ENCODE measurements around the gene SDR42E1.
A peak's percentile ranks its signal among the peaks of the same experiment; 100 is the strongest.
"Not testable (repeated sequence)": the region's sequence is repeated elsewhere in the genome, so short reads cannot be mapped to it uniquely, and the experiment has no call there.

Gene SDR42E1

GRCh38 chr16:81977335-81977942 is 33.8 kb downstream of the SDR42E1 start:
- not testable (repeated sequence) for H3K4me1 ChIP-seq (ENCODE audit: control insufficient read depth, insufficient read depth, low read length, unreplicated experiment); H3K4me3 ChIP-seq (ENCODE audit: low read depth, low read length); H3K79me2 ChIP-seq (ENCODE audit: control insufficient read depth, insufficient read depth, low read length, unreplicated experiment); H3K36me3 ChIP-seq (ENCODE audit: insufficient read depth, low read length); H2AFZ ChIP-seq (ENCODE audit: low read length, unreplicated experiment); H3K27ac ChIP-seq (ENCODE audit: low read depth, low read length)
- peaks cover 18% of the 10 kb centered on the region for H3K27me3 ChIP-seq (ENCODE audit: insufficient read depth, low read length)

- no peaks in the 10 kb centered on the region for H3K36me3 ChIP-seq (ENCODE audit: insufficient read depth, low read length)
- H3K27ac ChIP-seq (ENCODE audit: low read depth, low read length) = no peak overlapping the region
- no peak overlapping the region for H2AFZ ChIP-seq (ENCODE audit: low read length, unreplicated experiment)
- peaks cover 24% of the 10 kb centered on the region for H3K27me3 ChIP-seq (ENCODE audit: insufficient read depth, low read length)
- no peak overlapping the region for H3K4me3 ChIP-seq (ENCODE audit: low read depth, low read length)
- H3K79me2 ChIP-seq (ENCODE audit: control insufficient read depth, insufficient read depth, low read length, unreplicated experiment) = no peaks in the 10 kb centered on the region
- H3K4me1 ChIP-seq (ENCODE audit: control insufficient read depth, insufficient read depth, low read length, unreplicated experiment) = no peaks in the 10 kb centered on the region
Observed at GRCh38 chr16:81975637-81976036, 35.6 kb downstream of the SDR42E1 start.

- H3K36me3 ChIP-seq (ENCODE audit: insufficient read depth, low read length) = no peaks in the 10 kb centered on the region
- no peak overlapping the region for H3K4me3 ChIP-seq (ENCODE audit: low read depth, low read length)
- no peaks in the 10 kb centered on the region for H3K79me2 ChIP-seq (ENCODE audit: control insufficient read depth, insufficient read depth, low read length, unreplicated experiment)
- H2AFZ ChIP-seq (ENCODE audit: low read length, unreplicated experiment) = no peak overlapping the region
- H3K27ac ChIP-seq (ENCODE audit: low read depth, low read length) = no peak overlapping the region
- peaks cover 30% of the 10 kb centered on the region for H3K27me3 ChIP-seq (ENCODE audit: insufficient read depth, low read length)
- H3K4me1 ChIP-seq (ENCODE audit: control insufficient read depth, insufficient read depth, low read length, unreplicated experiment) = no peaks in the 10 kb centered on the region
Observed at GRCh38 chr16:81973737-81974136, 37.5 kb downstream of the SDR42E1 start.

GRCh38 chr16:81971853-81972252 is 39.4 kb downstream of the SDR42E1 start:
- Histone ChIP-seq H3K4me3 (ENCODE audit: low read depth, low read length) (no peak overlapping the region), H3K79me2 (ENCODE audit: control insufficient read depth, insufficient read depth, low read length, unreplicated experiment) (no peaks in the 10 kb centered on the region), H3K27ac (ENCODE audit: low read depth, low read length) (no peak overlapping the region), H3K27me3 (ENCODE audit: insufficient read depth, low read length) (peaks cover 43% of the 10 kb centered on the region), H3K4me1 (ENCODE audit: control insufficient read depth, insufficient read depth, low read length, unreplicated experiment) (no peaks in the 10 kb centered on the region), H2AFZ (ENCODE audit: low read length, unreplicated experiment) (no peak overlapping the region), H3K36me3 (ENCODE audit: insufficient read depth, low read length) (no peaks in the 10 kb centered on the region)

GRCh38 chr16:81967358-81967757 is 43.9 kb downstream of the SDR42E1 start:
- peaks cover 32% of the 10 kb centered on the region for H3K27me3 ChIP-seq (ENCODE audit: insufficient read depth, low read length)
- H3K36me3 ChIP-seq (ENCODE audit: insufficient read depth, low read length) = no peaks in the 10 kb centered on the region
- H3K27ac ChIP-seq (ENCODE audit: low read depth, low read length) = no peak overlapping the region
- no peaks in the 10 kb centered on the region for H3K4me1 ChIP-seq (ENCODE audit: control insufficient read depth, insufficient read depth, low read length, unreplicated experiment)
- H3K79me2 ChIP-seq (ENCODE audit: control insufficient read depth, insufficient read depth, low read length, unreplicated experiment) = no peaks in the 10 kb centered on the region
- no peak overlapping the region for H3K4me3 ChIP-seq (ENCODE audit: low read depth, low read length)
- H2AFZ ChIP-seq (ENCODE audit: low read length, unreplicated experiment) = no peak overlapping the region

GRCh38 chr16:81964808-81965207 is 46.5 kb downstream of the SDR42E1 start:
- Histone ChIP-seq H3K36me3 (ENCODE audit: insufficient read depth, low read length) (no peaks in the 10 kb centered on the region), H3K79me2 (ENCODE audit: control insufficient read depth, insufficient read depth, low read length, unreplicated experiment) (no peaks in the 10 kb centered on the region), H3K27me3 (ENCODE audit: insufficient read depth, low read length) (peaks cover 27% of the 10 kb centered on the region), H2AFZ (ENCODE audit: low read length, unreplicated experiment) (no peak overlapping the region), H3K27ac (ENCODE audit: low read depth, low read length) (no peak overlapping the region), H3K4me3 (ENCODE audit: low read depth, low read length) (no peak overlapping the region), H3K4me1 (ENCODE audit: control insufficient read depth, insufficient read depth, low read length, unreplicated experiment) (no peaks in the 10 kb centered on the region)

GRCh38 chr16:81956213-81956948 is 54.9 kb downstream of the SDR42E1 start:
- Histone ChIP-seq H3K27ac (ENCODE audit: low read depth, low read length) (no peak overlapping the region), H3K4me1 (ENCODE audit: control insufficient read depth, insufficient read depth, low read length, unreplicated experiment) (no peaks in the 10 kb centered on the region), H3K27me3 (ENCODE audit: insufficient read depth, low read length) (0 out of 2 replicates have a peak, but pooled peaks cover 2% of the 10 kb centered on the region), H2AFZ (ENCODE audit: low read length, unreplicated experiment) (no peak overlapping the region), H3K79me2 (ENCODE audit: control insufficient read depth, insufficient read depth, low read length, unreplicated experiment) (no peaks in the 10 kb centered on the region), H3K36me3 (ENCODE audit: insufficient read depth, low read length) (no peaks in the 10 kb centered on the region), H3K4me3 (ENCODE audit: low read depth, low read length) (no peak overlapping the region)

GRCh38 chr16:81951564-81951963 is 59.7 kb downstream of the SDR42E1 start:
- Histone ChIP-seq H3K27ac (ENCODE audit: low read depth, low read length) (no peak overlapping the region), H3K4me1 (ENCODE audit: control insufficient read depth, insufficient read depth, low read length, unreplicated experiment) (peaks cover under 1% of the 10 kb centered on the region), H2AFZ (ENCODE audit: low read length, unreplicated experiment) (no peak overlapping the region), H3K4me3 (ENCODE audit: low read depth, low read length) (no peak overlapping the region), H3K79me2 (ENCODE audit: control insufficient read depth, insufficient read depth, low read length, unreplicated experiment) (no peaks in the 10 kb centered on the region), H3K36me3 (ENCODE audit: insufficient read depth, low read length) (no peaks in the 10 kb centered on the region), H3K27me3 (ENCODE audit: insufficient read depth, low read length) (0 out of 2 replicates have a peak, but pooled peaks cover 3% of the 10 kb centered on the region)

- H3K79me2 ChIP-seq (ENCODE audit: control insufficient read depth, insufficient read depth, low read length, unreplicated experiment) = no peaks in the 10 kb centered on the region
- H3K4me1 ChIP-seq (ENCODE audit: control insufficient read depth, insufficient read depth, low read length, unreplicated experiment) = peaks cover 20% of the 10 kb centered on the region
- H3K27ac ChIP-seq (ENCODE audit: low read depth, low read length) = peak overlapping the region; percentile 33
- peak overlapping the region; percentile 35 for H3K4me3 ChIP-seq (ENCODE audit: low read depth, low read length)
- no peaks in the 10 kb centered on the region for H3K36me3 ChIP-seq (ENCODE audit: insufficient read depth, low read length)
- 0 out of 2 replicates have a peak, but pooled peaks cover 3% of the 10 kb centered on the region for H3K27me3 ChIP-seq (ENCODE audit: insufficient read depth, low read length)
- H2AFZ ChIP-seq (ENCODE audit: low read length, unreplicated experiment) = peak overlapping the region; percentile 20
Observed at GRCh38 chr16:81946206-81946605, 65.1 kb downstream of the SDR42E1 start.

- Histone ChIP-seq H2AFZ (ENCODE audit: low read length, unreplicated experiment) (no peak overlapping the region), H3K27me3 (ENCODE audit: insufficient read depth, low read length) (0 out of 2 replicates have a peak, but pooled peaks cover 3% of the 10 kb centered on the region), H3K79me2 (ENCODE audit: control insufficient read depth, insufficient read depth, low read length, unreplicated experiment) (no peaks in the 10 kb centered on the region), H3K4me3 (ENCODE audit: low read depth, low read length) (peak overlapping the region; percentile 35; the same call in 1 of the 2 replicates), H3K36me3 (ENCODE audit: insufficient read depth, low read length) (no peaks in the 10 kb centered on the region), H3K4me1 (ENCODE audit: control insufficient read depth, insufficient read depth, low read length, unreplicated experiment) (peaks cover 24% of the 10 kb centered on the region), H3K27ac (ENCODE audit: low read depth, low read length) (peak overlapping the region; percentile 33)
Observed at GRCh38 chr16:81945665-81946064, 65.6 kb downstream of the SDR42E1 start.

All from ACC112 (cell line).